HL-60 (cell line): ENCODE measurements around the gene MARS2.
"Not testable (repeated sequence)": the region's sequence is repeated elsewhere in the genome, so short reads cannot be mapped to it uniquely, and the experiment has no call there.

Experiments
- DNase-seq, 2 experiments: peaks; one replicate each; pipeline ENCODE4 v3.0.0-alpha.2; 2010 to 2020; ENCODE audit warnings: low read depth in 1 of 2, low spot score in 1 of 2
- H3K27ac ChIP-seq: fragments of 250-450 bp; sonication (Bioruptor Pico); replicated peaks from 2 replicates; pipeline ENCODE4 v1.5.1; 2020; ENCODE audit warnings: mild to moderate bottlenecking, moderate library complexity
- H3K27me3 ChIP-seq: fragments of 250-450 bp; sonication (Bioruptor Pico); 2 replicates; pipeline ENCODE4 v1.5.1; 2021; ENCODE audit warnings: mild to moderate bottlenecking, moderate library complexity; ENCODE audit not compliant: insufficient read depth, poor library complexity, severe bottlenecking
- H3K4me3 ChIP-seq: replicated peaks from 2 replicates; pipeline ENCODE4 v1.5.1; 2011; ENCODE audit warnings: mild to moderate bottlenecking, control low read depth, low read length; ENCODE audit not compliant: insufficient read depth
- GABPA ChIP-seq: IDR thresholded peaks from 2 replicates; pipeline ENCODE4 v1.6.1; 2012; ENCODE audit warnings: low read depth
- POLR2AphosphoS5 ChIP-seq: IDR thresholded peaks from 2 replicates; pipeline ENCODE4 v1.6.1; 2012; ENCODE audit warnings: low read depth
- SPI1 ChIP-seq: IDR thresholded peaks from 2 replicates; pipeline ENCODE4 v1.6.1; 2012; ENCODE audit warnings: low read depth, mild to moderate bottlenecking, borderline replicate concordance
- TF ChIP-seq, protein P1 (sequence below): IDR thresholded peaks from 2 replicates; pipeline ENCODE4 v1.6.1; 2012; ENCODE audit warnings: low read depth; ENCODE audit not compliant: insufficient replicate concordance
- TF ChIP-seq, protein P2 (sequence below): IDR thresholded peaks from one replicate; pipeline ENCODE4 v1.5.1; 2011; ENCODE audit warnings: low read length, control low read depth, inconsistent platforms; ENCODE audit not compliant: insufficient read depth

The MARS2 gene

DNA sequence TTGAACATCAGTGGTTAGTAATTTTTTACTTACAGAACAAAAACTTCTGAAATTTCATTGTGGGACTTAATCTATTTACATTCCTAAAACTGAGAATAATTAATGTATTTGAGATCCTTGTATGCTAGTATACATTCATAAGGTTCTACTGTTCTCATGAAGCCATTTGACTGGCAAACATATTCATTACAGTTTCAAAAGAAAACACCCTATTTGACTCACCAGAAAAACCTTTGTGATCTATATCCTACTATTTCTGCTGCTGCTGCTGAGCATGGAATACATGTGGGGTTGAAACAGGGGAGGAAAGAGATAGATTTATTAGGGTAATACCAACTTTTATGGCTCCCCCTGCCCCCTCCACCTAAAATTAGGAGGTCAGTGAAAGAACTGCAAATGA, 21.8 kb downstream of the MARS2 start:
- Histone ChIP-seq H3K27me3 (no peaks in the 10 kb centered on the region), H3K4me3 (no peak overlapping the region), H3K27ac (no peak overlapping the region)
- DNase-seq = no peak
- TF ChIP-seq, protein P1, sequence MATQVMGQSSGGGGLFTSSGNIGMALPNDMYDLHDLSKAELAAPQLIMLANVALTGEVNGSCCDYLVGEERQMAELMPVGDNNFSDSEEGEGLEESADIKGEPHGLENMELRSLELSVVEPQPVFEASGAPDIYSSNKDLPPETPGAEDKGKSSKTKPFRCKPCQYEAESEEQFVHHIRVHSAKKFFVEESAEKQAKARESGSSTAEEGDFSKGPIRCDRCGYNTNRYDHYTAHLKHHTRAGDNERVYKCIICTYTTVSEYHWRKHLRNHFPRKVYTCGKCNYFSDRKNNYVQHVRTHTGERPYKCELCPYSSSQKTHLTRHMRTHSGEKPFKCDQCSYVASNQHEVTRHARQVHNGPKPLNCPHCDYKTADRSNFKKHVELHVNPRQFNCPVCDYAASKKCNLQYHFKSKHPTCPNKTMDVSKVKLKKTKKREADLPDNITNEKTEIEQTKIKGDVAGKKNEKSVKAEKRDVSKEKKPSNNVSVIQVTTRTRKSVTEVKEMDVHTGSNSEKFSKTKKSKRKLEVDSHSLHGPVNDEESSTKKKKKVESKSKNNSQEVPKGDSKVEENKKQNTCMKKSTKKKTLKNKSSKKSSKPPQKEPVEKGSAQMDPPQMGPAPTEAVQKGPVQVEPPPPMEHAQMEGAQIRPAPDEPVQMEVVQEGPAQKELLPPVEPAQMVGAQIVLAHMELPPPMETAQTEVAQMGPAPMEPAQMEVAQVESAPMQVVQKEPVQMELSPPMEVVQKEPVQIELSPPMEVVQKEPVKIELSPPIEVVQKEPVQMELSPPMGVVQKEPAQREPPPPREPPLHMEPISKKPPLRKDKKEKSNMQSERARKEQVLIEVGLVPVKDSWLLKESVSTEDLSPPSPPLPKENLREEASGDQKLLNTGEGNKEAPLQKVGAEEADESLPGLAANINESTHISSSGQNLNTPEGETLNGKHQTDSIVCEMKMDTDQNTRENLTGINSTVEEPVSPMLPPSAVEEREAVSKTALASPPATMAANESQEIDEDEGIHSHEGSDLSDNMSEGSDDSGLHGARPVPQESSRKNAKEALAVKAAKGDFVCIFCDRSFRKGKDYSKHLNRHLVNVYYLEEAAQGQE = no peak
- TF ChIP-seq, protein P2, sequence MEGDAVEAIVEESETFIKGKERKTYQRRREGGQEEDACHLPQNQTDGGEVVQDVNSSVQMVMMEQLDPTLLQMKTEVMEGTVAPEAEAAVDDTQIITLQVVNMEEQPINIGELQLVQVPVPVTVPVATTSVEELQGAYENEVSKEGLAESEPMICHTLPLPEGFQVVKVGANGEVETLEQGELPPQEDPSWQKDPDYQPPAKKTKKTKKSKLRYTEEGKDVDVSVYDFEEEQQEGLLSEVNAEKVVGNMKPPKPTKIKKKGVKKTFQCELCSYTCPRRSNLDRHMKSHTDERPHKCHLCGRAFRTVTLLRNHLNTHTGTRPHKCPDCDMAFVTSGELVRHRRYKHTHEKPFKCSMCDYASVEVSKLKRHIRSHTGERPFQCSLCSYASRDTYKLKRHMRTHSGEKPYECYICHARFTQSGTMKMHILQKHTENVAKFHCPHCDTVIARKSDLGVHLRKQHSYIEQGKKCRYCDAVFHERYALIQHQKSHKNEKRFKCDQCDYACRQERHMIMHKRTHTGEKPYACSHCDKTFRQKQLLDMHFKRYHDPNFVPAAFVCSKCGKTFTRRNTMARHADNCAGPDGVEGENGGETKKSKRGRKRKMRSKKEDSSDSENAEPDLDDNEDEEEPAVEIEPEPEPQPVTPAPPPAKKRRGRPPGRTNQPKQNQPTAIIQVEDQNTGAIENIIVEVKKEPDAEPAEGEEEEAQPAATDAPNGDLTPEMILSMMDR = no peak
- TF ChIP-seq POLR2AphosphoS5 (no peak), GABPA (no peak), SPI1 (no peak)

DNA sequence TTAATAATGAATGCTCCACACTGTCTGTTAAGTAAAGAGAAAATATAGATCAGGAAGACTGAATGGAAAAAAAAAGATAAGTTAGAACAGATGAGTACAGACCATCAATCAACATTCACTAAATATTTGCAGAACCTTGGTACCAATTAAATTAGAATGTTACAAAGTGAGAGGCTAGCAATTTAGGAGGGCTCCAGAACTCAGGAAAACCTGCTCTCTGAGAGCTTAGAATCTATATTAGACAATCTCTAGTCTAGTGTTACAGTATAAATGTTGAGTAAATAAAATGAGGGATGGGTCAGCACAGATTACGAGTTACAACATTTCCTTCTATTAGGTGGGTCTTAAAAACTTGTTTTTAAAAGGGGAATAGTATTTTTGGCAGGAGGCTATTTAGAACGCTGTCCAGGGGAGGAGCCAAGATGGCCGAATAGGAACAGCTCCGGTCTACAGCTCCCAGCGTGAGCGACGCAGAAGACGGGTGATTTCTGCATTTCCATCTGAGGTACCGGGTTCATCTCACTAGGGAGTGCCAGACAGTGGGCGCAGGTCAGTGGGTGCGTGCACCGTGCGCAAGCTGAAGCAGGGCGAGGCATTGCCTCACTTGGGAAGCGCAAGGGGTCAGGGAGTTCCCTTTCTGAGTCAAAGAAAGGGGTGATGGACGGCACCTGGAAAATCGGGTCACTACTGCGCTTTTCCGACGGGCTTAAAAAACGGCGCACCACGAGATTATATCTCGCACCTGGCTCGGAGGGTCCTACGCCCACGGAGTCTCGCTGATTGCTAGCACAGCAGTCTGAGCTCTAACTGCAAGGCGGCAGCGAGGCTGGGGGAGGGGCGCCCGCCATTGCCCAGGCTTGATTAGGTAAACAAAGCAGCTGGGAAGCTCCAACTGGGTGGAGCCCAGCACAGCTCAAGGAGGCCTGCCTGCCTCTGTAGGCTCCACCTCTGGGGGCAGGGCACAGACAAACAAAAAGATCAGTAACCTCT, 23.7 kb downstream of the MARS2 start:
- not testable (repeated sequence) for DNase-seq, H3K27me3 ChIP-seq, H3K4me3 ChIP-seq, H3K27ac ChIP-seq

DNA sequence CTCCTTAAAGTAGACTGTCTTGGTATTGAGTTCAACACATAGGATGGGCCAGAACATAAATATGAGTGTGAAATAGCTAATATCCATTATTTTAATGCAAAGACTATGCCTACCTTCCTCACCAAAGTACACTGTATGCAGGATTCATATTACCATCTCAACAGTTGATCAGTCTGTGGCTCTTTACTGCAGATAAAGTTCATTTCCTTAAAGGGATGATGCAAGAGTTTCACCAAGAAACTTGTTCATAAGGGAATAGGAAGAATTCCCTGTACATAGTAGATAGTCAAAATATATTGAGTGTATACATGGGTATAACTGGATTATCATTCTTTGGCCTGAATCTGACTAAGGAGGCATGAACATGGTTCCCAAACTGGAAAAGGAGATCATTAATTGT, 35.0 kb downstream of the MARS2 start:
- DNase-seq = no peak
- TF ChIP-seq SPI1 (no peak), POLR2AphosphoS5 (no peak), GABPA (no peak)
- TF ChIP-seq, protein P2 = no peak
- TF ChIP-seq, protein P1 = no peak
- no peak overlapping the region for H3K27ac ChIP-seq
- no peaks in the 10 kb centered on the region for H3K27me3 ChIP-seq
- no peak overlapping the region for H3K4me3 ChIP-seq
